Transverse colon (tissue), 4 donors: ENCODE results near the gene ANO1.

Experiments
- CTCF ChIP-seq, 5 experiments: fragments of 200-600 bp in 3 of 5; fragments of 450-650 bp in 2 of 5; sonication (generic) in 3 of 5; IDR thresholded peaks; 1 replicate in 2 of 5; 2 replicates in 3 of 5; pipeline ENCODE4 v1.5.1; 2016 to 2017; ENCODE audit warnings: antibody characterized with exemption in 5 of 5, inconsistent platforms in 3 of 5, mild to moderate bottlenecking in 2 of 5, moderate library complexity in 1 of 5
- EP300 ChIP-seq: sonication (generic); formaldehyde crosslinking; IDR thresholded peaks from one replicate; pipeline ENCODE4 v1.6.1; 2017; ENCODE audit warnings: antibody characterized with exemption, low read depth
- POLR2A ChIP-seq: fragments of 450-650 bp; IDR thresholded peaks from one replicate; pipeline ENCODE4 v1.6.1; 2016; ENCODE audit warnings: antibody characterized with exemption, mild to moderate bottlenecking, moderate library complexity
- POLR2AphosphoS5 ChIP-seq, 3 donors: sonication (generic); formaldehyde crosslinking; IDR thresholded peaks; one replicate each; pipeline ENCODE4 v1.6.1; 2016; ENCODE audit warnings: antibody characterized with exemption in 3 of 3

GRCh38 chr11:70205766-70206165, 127.6 kb downstream of the ANO1 start:
- TF ChIP-seq EP300 (no peak), CTCF (IDR thresholded peaks at IDR 0.05) (no peak), POLR2A (no peak), POLR2AphosphoS5 (IDR thresholded peaks at IDR 0.05) (no peak)
